WTC11 (cell line): ENCODE data around the gene UBAC2. TPM values are rescaled to one million over a fixed set of nuclear protein-coding genes. Genes with fewer than 3 reads are reported as not detected.

Source experiments
- ATAC-seq: fragments of 200-7000 bp; cut with Tn5 transposase; 2 replicates; pipeline ENCODE4 v1.10.0; 2021; ENCODE audit warnings: mild to moderate bottlenecking, moderate library complexity
- CTCF ChIA-PET: fragments of 300-600 bp; sonication (Branson Sonifier 250); formaldehyde crosslinking; loops from one replicate; lab custom pipeline; 2021; ENCODE audit warnings: antibody characterized with exemption; lab: Charles Lee
- POLR2A ChIA-PET: fragments of 350-600 bp; sonication (Branson Sonifier 250); formaldehyde crosslinking; loops from one replicate; lab custom pipeline; 2021; ENCODE audit warnings: antibody characterized with exemption; lab: Charles Lee
- DNase-seq: peaks from one replicate; pipeline ENCODE4 v3.0.0; 2021; ENCODE audit warnings: low spot score
- H3K27ac Mint-ChIP-seq: 2 replicates; pipeline ENCODE4 v1.8.0; 2021; ENCODE audit warnings: mixed read lengths
- H3K27me3 Mint-ChIP-seq: 2 replicates; pipeline ENCODE4 v1.8.0; 2021; ENCODE audit warnings: low read depth, mild to moderate bottlenecking, moderate library complexity, mixed read lengths
- H3K36me3 Mint-ChIP-seq: 2 replicates; pipeline ENCODE4 v1.8.0; 2021; ENCODE audit warnings: mixed read lengths
- H3K4me1 Mint-ChIP-seq: 2 replicates; pipeline ENCODE4 v1.8.0; 2022; ENCODE audit warnings: mixed read lengths
- H3K4me3 Mint-ChIP-seq: 2 replicates; pipeline ENCODE4 v1.8.0; 2021; ENCODE audit warnings: mild to moderate bottlenecking, moderate library complexity, mixed read lengths
- H3K9me3 Mint-ChIP-seq: 2 replicates; pipeline ENCODE4 v1.8.0; 2021; ENCODE audit warnings: mixed read lengths
- ATF1 ChIP-seq: sonication (generic); formaldehyde crosslinking; IDR thresholded peaks from 2 replicates; pipeline ENCODE4 v1.8.1; 2023; ENCODE audit warnings: mild to moderate bottlenecking, moderate library complexity, missing genetic modification reagents
- KAT7 ChIP-seq: sonication (generic); formaldehyde crosslinking; IDR thresholded peaks from 2 replicates; pipeline ENCODE4 v1.8.1; 2023; ENCODE audit warnings: missing genetic modification reagents, mild to moderate bottlenecking, borderline replicate concordance
- NFYB ChIP-seq: sonication (generic); formaldehyde crosslinking; conservative IDR thresholded peaks from 2 replicates; pipeline ENCODE4 v1.8.0; 2022; ENCODE audit warnings: low read depth, missing genetic modification reagents
- NR1H2 ChIP-seq: sonication (generic); formaldehyde crosslinking; IDR thresholded peaks from 2 replicates; pipeline ENCODE4 v1.9.0; 2021; ENCODE audit warnings: mild to moderate bottlenecking, moderate library complexity, missing genetic modification reagents
- NR2C2 ChIP-seq: sonication (generic); formaldehyde crosslinking; IDR thresholded peaks from 2 replicates; pipeline ENCODE4 v1.8.0; 2022; ENCODE audit warnings: mild to moderate bottlenecking, missing genetic modification reagents
- SMAD3 ChIP-seq: sonication (generic); formaldehyde crosslinking; IDR thresholded peaks from 2 replicates; pipeline ENCODE4 v1.8.0; 2022; ENCODE audit warnings: missing genetic modification reagents, mild to moderate bottlenecking, borderline replicate concordance
- ZNF138 ChIP-seq: sonication (generic); formaldehyde crosslinking; conservative IDR thresholded peaks from 2 replicates; pipeline ENCODE4 v1.8.1; 2022; ENCODE audit warnings: mild to moderate bottlenecking, moderate library complexity, missing genetic modification reagents
- total RNA-seq: library from RNA; stranded (reverse); gene quantifications from 3 replicates; pipeline ENCODE4 v1.2.3, GENCODE V29; 2021
- TF ChIP-seq, protein P1 (sequence below): sonication (generic); formaldehyde crosslinking; IDR thresholded peaks from 2 replicates; pipeline ENCODE4 v1.8.1; 2022; ENCODE audit warnings: mild to moderate bottlenecking, missing genetic modification reagents, moderate library complexity, borderline replicate concordance
- TF ChIP-seq, protein P2 (sequence below): fragments of 250-450 bp; sonication (Bioruptor Pico); IDR thresholded peaks from 2 replicates; pipeline ENCODE4 v1.9.0; 2021; ENCODE audit warnings: mild to moderate bottlenecking
- TF ChIP-seq, protein P3 (sequence below): sonication (generic); formaldehyde crosslinking; IDR thresholded peaks from 2 replicates; pipeline ENCODE4 v1.8.0; 2022; ENCODE audit warnings: mild to moderate bottlenecking, missing genetic modification reagents
- TF ChIP-seq, protein P4 (sequence below): sonication (generic); formaldehyde crosslinking; IDR thresholded peaks from 2 replicates; pipeline ENCODE4 v1.8.0; 2023; ENCODE audit warnings: mild to moderate bottlenecking, missing genetic modification reagents
- TF ChIP-seq, protein P5 (sequence below): sonication (generic); formaldehyde crosslinking; IDR thresholded peaks from 2 replicates; pipeline ENCODE4 v1.8.0; 2022; ENCODE audit warnings: mild to moderate bottlenecking, missing genetic modification reagents
- TF ChIP-seq, protein P6 (sequence below): sonication (generic); formaldehyde crosslinking; IDR thresholded peaks from 2 replicates; pipeline ENCODE4 v1.8.1; 2022; ENCODE audit warnings: missing genetic modification reagents, borderline replicate concordance
- TF ChIP-seq, protein P7 (sequence below): fragments of 250-450 bp; sonication (Bioruptor Pico); IDR thresholded peaks from 2 replicates; pipeline ENCODE4 v1.9.0; 2021; ENCODE audit warnings: mild to moderate bottlenecking
- TF ChIP-seq, protein P8 (sequence below): sonication (generic); formaldehyde crosslinking; conservative IDR thresholded peaks from 2 replicates; pipeline ENCODE4 v1.8.1; 2023; ENCODE audit warnings: mild to moderate bottlenecking, low read depth, missing genetic modification reagents, moderate library complexity

Gene UBAC2
- total RNA-seq, 1 experiment from 2014 or later: 64.7 TPM

DNA sequence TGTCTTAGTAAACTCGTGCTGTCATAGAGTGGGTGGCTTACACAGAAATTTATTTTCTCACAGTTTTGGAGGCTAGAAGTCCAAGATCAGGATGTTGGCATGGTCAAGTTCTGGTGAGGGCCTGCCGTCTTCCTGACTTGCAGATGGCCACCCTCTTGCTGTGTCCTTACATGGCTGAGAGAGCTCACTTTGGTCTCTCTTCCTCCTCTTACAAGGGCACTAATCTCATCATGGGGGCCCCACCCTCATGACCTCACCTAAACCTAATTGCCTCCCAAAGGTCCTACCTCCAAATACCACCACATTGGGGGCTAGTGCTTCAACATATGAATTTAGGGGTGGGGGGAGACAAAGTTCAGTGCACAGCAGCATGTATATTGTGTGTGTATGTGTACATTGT, 71.8 kb downstream of the UBAC2 start (continued):
- TF ChIP-seq, protein P1, sequence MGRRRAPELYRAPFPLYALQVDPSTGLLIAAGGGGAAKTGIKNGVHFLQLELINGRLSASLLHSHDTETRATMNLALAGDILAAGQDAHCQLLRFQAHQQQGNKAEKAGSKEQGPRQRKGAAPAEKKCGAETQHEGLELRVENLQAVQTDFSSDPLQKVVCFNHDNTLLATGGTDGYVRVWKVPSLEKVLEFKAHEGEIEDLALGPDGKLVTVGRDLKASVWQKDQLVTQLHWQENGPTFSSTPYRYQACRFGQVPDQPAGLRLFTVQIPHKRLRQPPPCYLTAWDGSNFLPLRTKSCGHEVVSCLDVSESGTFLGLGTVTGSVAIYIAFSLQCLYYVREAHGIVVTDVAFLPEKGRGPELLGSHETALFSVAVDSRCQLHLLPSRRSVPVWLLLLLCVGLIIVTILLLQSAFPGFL: no peak

DNA sequence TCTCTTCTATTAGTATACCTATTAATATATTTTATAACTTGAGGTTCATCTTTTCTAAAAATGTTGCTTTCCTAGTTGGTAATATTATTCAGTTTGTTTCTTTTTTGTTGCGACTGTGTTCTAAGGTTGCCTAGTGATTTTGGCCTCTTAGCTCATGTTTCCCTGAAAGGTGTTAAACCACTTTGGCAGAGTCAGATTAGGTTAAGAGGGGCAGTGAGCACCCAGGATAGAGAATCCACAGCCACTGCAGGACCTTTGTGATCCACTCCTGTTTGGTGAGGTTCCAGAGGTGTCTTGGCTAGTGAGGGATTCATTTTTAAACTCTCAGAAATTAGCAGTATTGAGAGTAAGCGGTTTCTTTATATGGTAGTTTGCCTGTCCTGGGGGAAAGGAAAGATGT, 72.5 kb downstream of the UBAC2 start:
- ATAC-seq (no peak), DNase-seq (no peak)
- no peak overlapping the region for H3K27ac Mint-ChIP-seq
- TF ChIP-seq ATF1 (no peak), NR2C2 (CRISPR knock-in tag) (no peak), NFYB (CRISPR knock-in tag) (no peak), ZNF138 (CRISPR knock-in tag) (no peak)
- TF ChIP-seq, protein P2, sequence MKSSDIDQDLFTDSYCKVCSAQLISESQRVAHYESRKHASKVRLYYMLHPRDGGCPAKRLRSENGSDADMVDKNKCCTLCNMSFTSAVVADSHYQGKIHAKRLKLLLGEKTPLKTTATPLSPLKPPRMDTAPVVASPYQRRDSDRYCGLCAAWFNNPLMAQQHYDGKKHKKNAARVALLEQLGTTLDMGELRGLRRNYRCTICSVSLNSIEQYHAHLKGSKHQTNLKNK (CRISPR knock-in tag): no peak
- TF ChIP-seq, protein P3, sequence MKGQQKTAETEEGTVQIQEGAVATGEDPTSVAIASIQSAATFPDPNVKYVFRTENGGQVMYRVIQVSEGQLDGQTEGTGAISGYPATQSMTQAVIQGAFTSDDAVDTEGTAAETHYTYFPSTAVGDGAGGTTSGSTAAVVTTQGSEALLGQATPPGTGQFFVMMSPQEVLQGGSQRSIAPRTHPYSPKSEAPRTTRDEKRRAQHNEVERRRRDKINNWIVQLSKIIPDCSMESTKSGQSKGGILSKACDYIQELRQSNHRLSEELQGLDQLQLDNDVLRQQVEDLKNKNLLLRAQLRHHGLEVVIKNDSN (CRISPR knock-in tag): no peak
- TF ChIP-seq, protein P4, sequence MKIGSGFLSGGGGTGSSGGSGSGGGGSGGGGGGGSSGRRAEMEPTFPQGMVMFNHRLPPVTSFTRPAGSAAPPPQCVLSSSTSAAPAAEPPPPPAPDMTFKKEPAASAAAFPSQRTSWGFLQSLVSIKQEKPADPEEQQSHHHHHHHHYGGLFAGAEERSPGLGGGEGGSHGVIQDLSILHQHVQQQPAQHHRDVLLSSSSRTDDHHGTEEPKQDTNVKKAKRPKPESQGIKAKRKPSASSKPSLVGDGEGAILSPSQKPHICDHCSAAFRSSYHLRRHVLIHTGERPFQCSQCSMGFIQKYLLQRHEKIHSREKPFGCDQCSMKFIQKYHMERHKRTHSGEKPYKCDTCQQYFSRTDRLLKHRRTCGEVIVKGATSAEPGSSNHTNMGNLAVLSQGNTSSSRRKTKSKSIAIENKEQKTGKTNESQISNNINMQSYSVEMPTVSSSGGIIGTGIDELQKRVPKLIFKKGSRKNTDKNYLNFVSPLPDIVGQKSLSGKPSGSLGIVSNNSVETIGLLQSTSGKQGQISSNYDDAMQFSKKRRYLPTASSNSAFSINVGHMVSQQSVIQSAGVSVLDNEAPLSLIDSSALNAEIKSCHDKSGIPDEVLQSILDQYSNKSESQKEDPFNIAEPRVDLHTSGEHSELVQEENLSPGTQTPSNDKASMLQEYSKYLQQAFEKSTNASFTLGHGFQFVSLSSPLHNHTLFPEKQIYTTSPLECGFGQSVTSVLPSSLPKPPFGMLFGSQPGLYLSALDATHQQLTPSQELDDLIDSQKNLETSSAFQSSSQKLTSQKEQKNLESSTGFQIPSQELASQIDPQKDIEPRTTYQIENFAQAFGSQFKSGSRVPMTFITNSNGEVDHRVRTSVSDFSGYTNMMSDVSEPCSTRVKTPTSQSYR (CRISPR knock-in tag): no peak
- TF ChIP-seq, protein P5, sequence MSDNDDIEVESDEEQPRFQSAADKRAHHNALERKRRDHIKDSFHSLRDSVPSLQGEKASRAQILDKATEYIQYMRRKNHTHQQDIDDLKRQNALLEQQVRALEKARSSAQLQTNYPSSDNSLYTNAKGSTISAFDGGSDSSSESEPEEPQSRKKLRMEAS (CRISPR knock-in tag): no peak
- ChIA-PET POLR2A (no interaction called here), CTCF (no interaction called here)
- H3K27me3 Mint-ChIP-seq: no peaks in the 10 kb centered on the region
- H3K36me3 Mint-ChIP-seq: peaks cover 5% of the 10 kb centered on the region
- no peak overlapping the region for H3K4me3 Mint-ChIP-seq
- peaks cover 5% of the 10 kb centered on the region; the same call in 1 of the 2 replicates for H3K9me3 Mint-ChIP-seq
- peaks cover 20% of the 10 kb centered on the region for H3K4me1 Mint-ChIP-seq

DNA sequence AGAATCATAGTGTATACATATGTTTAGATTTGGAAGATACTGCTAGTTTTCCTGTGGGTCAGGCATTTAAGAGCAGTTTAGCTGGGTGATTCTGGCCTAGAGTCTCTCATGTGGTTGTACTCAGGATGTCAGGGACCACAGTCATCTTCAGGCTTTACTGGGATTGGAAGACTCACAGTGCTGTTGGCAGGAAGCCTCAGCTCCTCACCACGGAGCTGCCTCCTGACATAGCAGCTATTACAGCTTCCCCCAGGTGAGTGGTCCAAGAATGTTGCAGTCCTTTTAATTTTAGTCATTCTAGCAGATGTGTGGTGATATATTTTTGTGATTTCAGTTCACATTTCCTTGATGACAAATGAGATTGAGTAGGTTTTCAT, 74.4 kb downstream of the UBAC2 start:
- Mint-ChIP-seq H3K27ac (0 out of 2 replicates have a peak overlapping the region, but pooled peaks have one; percentile 10), H3K4me3 (no peak overlapping the region), H3K36me3 (peaks cover 5% of the 10 kb centered on the region), H3K4me1 (peaks cover 29% of the 10 kb centered on the region), H3K27me3 (no peaks in the 10 kb centered on the region), H3K9me3 (peaks cover 5% of the 10 kb centered on the region; the same call in 1 of the 2 replicates)
- no peak for ATAC-seq
- ChIA-PET CTCF (interaction anchor here (0.8 to 2.5 kb wide), 3 partner anchors 9 to 98 kb away, joined by 3 to 13 read pairs (median 3); no protein-coding TSS in a partner anchor), POLR2A (no interaction called here)
- no peak for DNase-seq
- TF ChIP-seq, protein P2 (CRISPR knock-in tag): no peak
- TF ChIP-seq, protein P6, sequence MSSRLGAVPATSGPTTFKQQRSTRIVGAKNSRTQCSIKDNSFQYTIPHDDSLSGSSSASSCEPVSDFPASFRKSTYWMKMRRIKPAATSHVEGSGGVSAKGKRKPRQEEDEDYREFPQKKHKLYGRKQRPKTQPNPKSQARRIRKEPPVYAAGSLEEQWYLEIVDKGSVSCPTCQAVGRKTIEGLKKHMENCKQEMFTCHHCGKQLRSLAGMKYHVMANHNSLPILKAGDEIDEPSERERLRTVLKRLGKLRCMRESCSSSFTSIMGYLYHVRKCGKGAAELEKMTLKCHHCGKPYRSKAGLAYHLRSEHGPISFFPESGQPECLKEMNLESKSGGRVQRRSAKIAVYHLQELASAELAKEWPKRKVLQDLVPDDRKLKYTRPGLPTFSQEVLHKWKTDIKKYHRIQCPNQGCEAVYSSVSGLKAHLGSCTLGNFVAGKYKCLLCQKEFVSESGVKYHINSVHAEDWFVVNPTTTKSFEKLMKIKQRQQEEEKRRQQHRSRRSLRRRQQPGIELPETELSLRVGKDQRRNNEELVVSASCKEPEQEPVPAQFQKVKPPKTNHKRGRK (CRISPR knock-in tag): no peak
- TF ChIP-seq, protein P7, sequence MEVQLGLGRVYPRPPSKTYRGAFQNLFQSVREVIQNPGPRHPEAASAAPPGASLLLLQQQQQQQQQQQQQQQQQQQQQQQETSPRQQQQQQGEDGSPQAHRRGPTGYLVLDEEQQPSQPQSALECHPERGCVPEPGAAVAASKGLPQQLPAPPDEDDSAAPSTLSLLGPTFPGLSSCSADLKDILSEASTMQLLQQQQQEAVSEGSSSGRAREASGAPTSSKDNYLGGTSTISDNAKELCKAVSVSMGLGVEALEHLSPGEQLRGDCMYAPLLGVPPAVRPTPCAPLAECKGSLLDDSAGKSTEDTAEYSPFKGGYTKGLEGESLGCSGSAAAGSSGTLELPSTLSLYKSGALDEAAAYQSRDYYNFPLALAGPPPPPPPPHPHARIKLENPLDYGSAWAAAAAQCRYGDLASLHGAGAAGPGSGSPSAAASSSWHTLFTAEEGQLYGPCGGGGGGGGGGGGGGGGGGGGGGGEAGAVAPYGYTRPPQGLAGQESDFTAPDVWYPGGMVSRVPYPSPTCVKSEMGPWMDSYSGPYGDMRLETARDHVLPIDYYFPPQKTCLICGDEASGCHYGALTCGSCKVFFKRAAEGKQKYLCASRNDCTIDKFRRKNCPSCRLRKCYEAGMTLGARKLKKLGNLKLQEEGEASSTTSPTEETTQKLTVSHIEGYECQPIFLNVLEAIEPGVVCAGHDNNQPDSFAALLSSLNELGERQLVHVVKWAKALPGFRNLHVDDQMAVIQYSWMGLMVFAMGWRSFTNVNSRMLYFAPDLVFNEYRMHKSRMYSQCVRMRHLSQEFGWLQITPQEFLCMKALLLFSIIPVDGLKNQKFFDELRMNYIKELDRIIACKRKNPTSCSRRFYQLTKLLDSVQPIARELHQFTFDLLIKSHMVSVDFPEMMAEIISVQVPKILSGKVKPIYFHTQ (CRISPR knock-in tag): no peak
- TF ChIP-seq, protein P8, sequence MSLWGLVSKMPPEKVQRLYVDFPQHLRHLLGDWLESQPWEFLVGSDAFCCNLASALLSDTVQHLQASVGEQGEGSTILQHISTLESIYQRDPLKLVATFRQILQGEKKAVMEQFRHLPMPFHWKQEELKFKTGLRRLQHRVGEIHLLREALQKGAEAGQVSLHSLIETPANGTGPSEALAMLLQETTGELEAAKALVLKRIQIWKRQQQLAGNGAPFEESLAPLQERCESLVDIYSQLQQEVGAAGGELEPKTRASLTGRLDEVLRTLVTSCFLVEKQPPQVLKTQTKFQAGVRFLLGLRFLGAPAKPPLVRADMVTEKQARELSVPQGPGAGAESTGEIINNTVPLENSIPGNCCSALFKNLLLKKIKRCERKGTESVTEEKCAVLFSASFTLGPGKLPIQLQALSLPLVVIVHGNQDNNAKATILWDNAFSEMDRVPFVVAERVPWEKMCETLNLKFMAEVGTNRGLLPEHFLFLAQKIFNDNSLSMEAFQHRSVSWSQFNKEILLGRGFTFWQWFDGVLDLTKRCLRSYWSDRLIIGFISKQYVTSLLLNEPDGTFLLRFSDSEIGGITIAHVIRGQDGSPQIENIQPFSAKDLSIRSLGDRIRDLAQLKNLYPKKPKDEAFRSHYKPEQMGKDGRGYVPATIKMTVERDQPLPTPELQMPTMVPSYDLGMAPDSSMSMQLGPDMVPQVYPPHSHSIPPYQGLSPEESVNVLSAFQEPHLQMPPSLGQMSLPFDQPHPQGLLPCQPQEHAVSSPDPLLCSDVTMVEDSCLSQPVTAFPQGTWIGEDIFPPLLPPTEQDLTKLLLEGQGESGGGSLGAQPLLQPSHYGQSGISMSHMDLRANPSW: no peak
- TF ChIP-seq NR1H2 (CRISPR knock-in tag): no peak
- TF ChIP-seq KAT7 (CRISPR knock-in tag): no peak
- no peak for TF ChIP-seq SMAD3 (CRISPR knock-in tag)
